Muscle layer of duodenum (tissue), 2 donors: ENCODE results near the gene BRD9.
"Not testable (repeated sequence)": the region's sequence is repeated elsewhere in the genome, so short reads cannot be mapped to it uniquely, and the experiment has no call there.

Experiments
- H3K27ac ChIP-seq: one replicate; pipeline ENCODE4 v1.7.0; 2013; ENCODE audit warnings: mild to moderate bottlenecking, low read length
- H3K27me3 ChIP-seq: one replicate; pipeline ENCODE4 v1.7.0; 2013; ENCODE audit warnings: low read depth, mild to moderate bottlenecking, control low read depth, low read length
- H3K36me3 ChIP-seq, 2 donors: one replicate each; pipeline ENCODE4 v1.7.0; 2013; ENCODE audit warnings: low read length in 2 of 2, control low read depth in 1 of 2, mild to moderate bottlenecking in 1 of 2; ENCODE audit not compliant: insufficient read depth in 2 of 2, control insufficient read depth in 1 of 2
- H3K4me1 ChIP-seq, 2 donors: one replicate each; pipeline ENCODE4 v1.7.0; 2013; ENCODE audit warnings: low read length in 2 of 2, mild to moderate bottlenecking in 2 of 2, control low read depth in 1 of 2, moderate library complexity in 1 of 2; ENCODE audit not compliant: insufficient read depth in 2 of 2, control insufficient read depth in 1 of 2
- H3K4me3 ChIP-seq, 2 donors: one replicate each; pipeline ENCODE4 v1.7.0; 2013; ENCODE audit warnings: low read length in 2 of 2, low read depth in 1 of 2, mild to moderate bottlenecking in 1 of 2
- H3K9me3 ChIP-seq, 2 donors: one replicate each; pipeline ENCODE4 v1.7.0; 2013; ENCODE audit warnings: low read length in 2 of 2, control low read depth in 1 of 2, mild to moderate bottlenecking in 1 of 2; ENCODE audit not compliant: control insufficient read depth in 1 of 2
- donor health status: healthy.

BRD9 gene

GRCh38 chr5:859798-860296 is 32.8 kb downstream of the BRD9 start:
- Histone ChIP-seq H3K36me3 (peaks cover 17 to 39% of the 10 kb centered on the region in 2 donors), H3K27ac (no peak overlapping the region), H3K27me3 (no peaks in the 10 kb centered on the region), H3K4me3 (no peak overlapping the region), H3K4me1 (peaks cover 0 to 2% of the 10 kb centered on the region in 2 donors), H3K9me3 (no peaks in the 10 kb centered on the region)

- Histone ChIP-seq H3K9me3 (no peaks in the 10 kb centered on the region), H3K4me3 (no peak overlapping the region)
These were observed 33.2 kb downstream of the BRD9 start for GRCh38 chr5:859391-859790.

GRCh38 chr5:858726-859125 is 33.9 kb downstream of the BRD9 start:
- no peaks in the 10 kb centered on the region for H3K27me3 ChIP-seq
- H3K4me3 ChIP-seq: no peak overlapping the region
- no peak overlapping the region for H3K27ac ChIP-seq
- peaks cover 6 to 27% of the 10 kb centered on the region in 2 donors for H3K36me3 ChIP-seq
- H3K9me3 ChIP-seq: no peaks in the 10 kb centered on the region
- no peaks in the 10 kb centered on the region for H3K4me1 ChIP-seq

More at GRCh38 chr5:859391-859790, 33.2 kb downstream of the BRD9 start:
- Histone ChIP-seq H3K27ac (no peak overlapping the region), H3K27me3 (no peaks in the 10 kb centered on the region), H3K36me3 (peaks cover 12 to 34% of the 10 kb centered on the region in 2 donors), H3K4me1 (no peaks in the 10 kb centered on the region)

DNA sequence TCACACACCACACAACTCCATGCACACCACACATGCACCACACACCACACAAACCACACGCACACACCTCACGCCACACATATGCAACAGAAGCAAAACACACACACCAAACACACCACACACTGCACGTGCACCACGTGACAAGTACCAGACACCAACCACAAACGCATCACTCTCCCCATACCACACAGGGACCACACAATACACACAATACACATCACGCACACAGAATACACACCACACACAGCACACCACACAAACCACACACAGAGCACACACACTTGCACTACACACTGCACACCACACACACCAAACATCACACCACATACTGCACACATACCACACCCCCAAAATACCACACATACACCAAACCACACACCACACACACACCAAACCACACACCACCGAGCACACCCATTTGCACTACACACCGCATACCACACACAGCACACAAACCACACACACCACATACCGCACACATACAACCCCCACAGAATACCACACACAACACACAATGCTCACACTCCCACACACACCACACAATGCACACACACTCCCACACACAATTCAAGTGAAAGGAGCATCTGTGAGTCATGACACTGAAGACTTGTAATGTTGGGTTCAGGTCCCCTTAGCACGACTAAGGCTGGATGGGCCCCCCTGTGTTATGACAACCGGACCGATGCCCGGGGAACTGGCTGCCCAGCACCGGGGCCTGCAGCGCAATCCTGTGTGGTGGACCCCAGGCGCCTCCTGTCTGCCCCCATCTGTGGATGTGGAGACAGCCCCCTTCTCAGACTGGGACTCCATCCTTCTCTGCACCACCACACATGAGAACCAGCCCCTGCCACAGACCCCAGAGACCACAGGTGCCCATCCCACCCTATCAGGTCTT is 35.8 kb downstream of the BRD9 start:
- no peaks in the 10 kb centered on the region for H3K4me1 ChIP-seq
- H3K27me3 ChIP-seq: no peaks in the 10 kb centered on the region
- H3K27ac ChIP-seq: no peak overlapping the region
- H3K36me3 ChIP-seq: peaks cover 0 to 12% of the 10 kb centered on the region in 2 donors
- H3K4me3 ChIP-seq: no peak overlapping the region
- no peaks in the 10 kb centered on the region for H3K9me3 ChIP-seq

DNA sequence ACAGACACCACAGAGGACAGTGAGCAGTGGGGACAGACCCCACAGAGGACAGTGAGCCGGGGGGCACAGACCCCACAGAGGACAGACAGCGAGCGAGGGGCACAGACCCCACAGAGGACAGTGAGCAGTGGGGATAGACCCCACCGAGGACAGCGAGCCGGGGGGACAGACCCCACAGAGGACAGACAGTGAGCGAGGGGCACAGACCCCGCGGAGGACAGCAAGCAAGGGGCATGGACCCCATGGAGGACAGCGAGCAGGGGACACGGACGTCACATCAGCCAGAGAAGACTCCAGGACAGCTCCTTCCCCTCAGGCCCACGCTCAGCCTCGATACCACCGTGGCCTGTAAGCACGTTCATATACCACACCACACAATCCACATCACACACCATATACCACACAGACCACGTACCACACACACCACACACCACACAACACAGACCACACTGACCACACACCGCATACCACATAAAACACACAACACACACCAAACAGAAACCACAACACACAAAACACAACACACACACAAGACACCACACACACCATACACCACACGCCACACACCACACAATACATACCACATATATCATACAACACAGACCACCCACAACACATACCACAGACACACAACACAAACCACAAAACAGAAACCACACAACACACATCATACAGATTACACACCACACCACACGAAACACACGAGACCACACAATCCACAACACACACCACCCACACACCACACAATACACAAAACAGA is 36.6 kb downstream of the BRD9 start:
- H3K27me3 ChIP-seq: no peaks in the 10 kb centered on the region
- no peaks in the 10 kb centered on the region for H3K9me3 ChIP-seq
- H3K4me3 ChIP-seq: no peak overlapping the region
- peaks cover 0 to 12% of the 10 kb centered on the region in 2 donors for H3K36me3 ChIP-seq
- no peak overlapping the region for H3K27ac ChIP-seq
- peaks cover 0 to under 1% of the 10 kb centered on the region in 2 donors for H3K4me1 ChIP-seq

GRCh38 chr5:854966-855743 is 37.4 kb downstream of the BRD9 start:
- peaks cover 0 to 5% of the 10 kb centered on the region in 2 donors for H3K4me1 ChIP-seq
- no peak overlapping the region for H3K4me3 ChIP-seq
- H3K27ac ChIP-seq: no peak overlapping the region
- no peaks in the 10 kb centered on the region for H3K9me3 ChIP-seq
- no peaks in the 10 kb centered on the region for H3K27me3 ChIP-seq
- H3K36me3 ChIP-seq: peaks cover 0 to 5% of the 10 kb centered on the region in 2 donors

DNA sequence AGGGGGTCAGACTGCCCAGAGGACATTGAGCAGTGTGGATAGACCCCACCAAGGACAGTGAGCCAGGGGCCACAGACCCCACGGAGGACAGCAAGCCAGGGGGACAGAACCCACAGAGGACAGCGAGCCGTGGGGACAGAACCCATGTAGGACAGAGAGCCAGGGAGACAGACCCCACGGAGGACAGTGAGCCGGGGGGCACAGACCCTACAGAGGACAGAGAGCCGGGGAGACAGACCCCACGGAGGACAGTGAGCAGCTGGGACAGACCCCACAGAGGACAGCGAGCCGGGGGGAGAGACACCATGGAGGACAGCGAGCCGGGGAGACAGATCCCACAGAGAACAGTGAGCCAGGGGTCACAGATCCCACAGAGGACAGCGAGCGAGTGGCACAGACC is 38.4 kb downstream of the BRD9 start:
- Histone ChIP-seq H3K27me3 (no peaks in the 10 kb centered on the region), H3K27ac (no peak overlapping the region), H3K9me3 (no peaks in the 10 kb centered on the region), H3K36me3 (no peaks in the 10 kb centered on the region), H3K4me3 (no peak overlapping the region), H3K4me1 (peaks cover 0 to 13% of the 10 kb centered on the region in 2 donors)

- not testable (repeated sequence) for H3K27me3 ChIP-seq, H3K9me3 ChIP-seq, H3K36me3 ChIP-seq, H3K4me3 ChIP-seq, H3K27ac ChIP-seq
- H3K4me1 ChIP-seq: peaks cover 0 to 13% of the 10 kb centered on the region in 2 donors
These were observed 39.0 kb downstream of the BRD9 start for GRCh38 chr5:853416-854090.

DNA sequence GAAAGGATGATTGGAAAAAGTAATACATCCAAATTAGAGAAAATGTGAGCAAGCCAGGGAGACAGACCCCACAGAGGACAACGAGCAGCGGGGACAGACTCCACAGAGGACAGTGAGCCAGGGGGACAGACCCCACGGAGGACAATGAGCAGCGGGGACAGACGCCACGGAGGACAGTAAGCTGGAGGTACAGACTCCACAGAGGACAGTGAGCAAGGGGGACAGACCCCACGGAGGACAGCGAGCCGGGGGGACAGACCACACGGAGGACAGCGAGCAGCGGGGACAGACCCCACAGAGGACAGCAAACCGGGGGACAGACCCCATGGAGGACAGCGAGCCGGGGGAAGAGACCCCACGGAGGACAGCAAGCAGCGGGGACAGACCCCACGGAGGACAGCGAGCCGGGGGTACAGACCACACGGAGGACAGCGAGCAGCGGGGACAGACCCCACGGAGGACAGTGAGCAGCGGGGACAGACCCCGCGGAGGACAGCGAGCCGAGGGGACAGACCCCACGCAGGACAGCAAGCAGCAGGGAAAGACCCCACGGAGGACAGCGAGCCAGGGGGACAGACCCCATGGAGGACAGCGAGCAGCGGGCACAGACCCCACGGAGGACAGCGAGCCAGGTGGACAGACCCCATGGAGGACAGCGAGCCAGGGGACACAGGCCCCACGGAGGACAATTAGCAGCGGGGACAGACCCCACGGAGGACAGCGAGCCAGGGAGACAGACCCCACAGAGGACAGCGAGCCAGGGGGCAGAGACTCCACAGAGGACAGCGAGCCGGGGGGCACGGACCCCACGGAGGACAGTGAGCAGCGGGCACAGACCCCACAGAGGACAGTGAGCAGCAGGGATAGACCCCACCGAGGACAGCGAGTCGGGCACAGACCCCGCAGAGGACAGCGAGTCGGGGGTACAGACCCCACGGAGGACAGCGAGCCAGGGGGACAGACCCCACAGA is 39.9 kb downstream of the BRD9 start:
- no peaks in the 10 kb centered on the region for H3K27me3 ChIP-seq
- no peaks in the 10 kb centered on the region for H3K36me3 ChIP-seq
- no peaks in the 10 kb centered on the region for H3K9me3 ChIP-seq
- no peak overlapping the region for H3K4me3 ChIP-seq
- H3K27ac ChIP-seq: no peak overlapping the region
- peaks cover 0 to 13% of the 10 kb centered on the region in 2 donors for H3K4me1 ChIP-seq

GRCh38 chr5:852018-852417 is 40.6 kb downstream of the BRD9 start:
- H3K9me3 ChIP-seq: no peaks in the 10 kb centered on the region
- no peak overlapping the region for H3K4me3 ChIP-seq
- no peak overlapping the region for H3K27ac ChIP-seq
- no peaks in the 10 kb centered on the region for H3K36me3 ChIP-seq
- H3K4me1 ChIP-seq: peaks cover 0 to 13% of the 10 kb centered on the region in 2 donors
- no peaks in the 10 kb centered on the region for H3K27me3 ChIP-seq
